ENCODE results near the gene MALRD1.

MALRD1 gene

GRCh38 chr10:19634163-19634562 is 585.6 kb downstream of the MALRD1 start:
- DNase-seq (ENCODE audit: low spot score) = no peak
- POLR2A ChIA-PET (ENCODE audit: low non-redundant PET) = no interaction called here
- TF ChIP-seq CTCF (conservative IDR thresholded peaks at IDR 0.05; ENCODE audit: low read depth) = no peak
- no peak overlapping the region for H3K27ac ChIP-seq
- CTCF ChIA-PET = interaction anchor here (0.7 kb wide), 1 partner anchor 55 kb away, joined by 3 read pairs; no protein-coding TSS in a partner anchor

- no peak for TF ChIP-seq CTCF (conservative IDR thresholded peaks at IDR 0.05; ENCODE audit: low read depth)
- ChIA-PET CTCF (no interaction called here), POLR2A (ENCODE audit: low non-redundant PET) (no interaction called here)
- H3K27ac ChIP-seq = no peak overlapping the region; the same call in 1 of the 2 replicates
- DNase-seq (ENCODE audit: low spot score) = peak; percentile 26
These were observed 589.7 kb downstream of the MALRD1 start for GRCh38 chr10:19638182-19638895.

- H3K27ac ChIP-seq = no peak overlapping the region
- CTCF ChIA-PET = no interaction called here
- POLR2A ChIA-PET (ENCODE audit: low non-redundant PET) = no interaction called here
- DNase-seq (ENCODE audit: low spot score) = no peak
- no peak for TF ChIP-seq CTCF (conservative IDR thresholded peaks at IDR 0.05; ENCODE audit: low read depth)
These were observed 590.3 kb downstream of the MALRD1 start for GRCh38 chr10:19638896-19639233.

GRCh38 chr10:19640566-19641263 is 592.1 kb downstream of the MALRD1 start:
- ChIA-PET CTCF (no interaction called here), POLR2A (ENCODE audit: low non-redundant PET) (no interaction called here)
- DNase-seq (ENCODE audit: low spot score) = no peak
- no peak for TF ChIP-seq CTCF (conservative IDR thresholded peaks at IDR 0.05; ENCODE audit: low read depth)
- H3K27ac ChIP-seq = no peak overlapping the region

GRCh38 chr10:19651549-19651948 is 602.9 kb downstream of the MALRD1 start:
- ChIA-PET POLR2A (ENCODE audit: low non-redundant PET) (no interaction called here), CTCF (no interaction called here)
- no peak for TF ChIP-seq CTCF (conservative IDR thresholded peaks at IDR 0.05; ENCODE audit: low read depth)
- no peak for DNase-seq (ENCODE audit: low spot score)
- peak overlapping the region; percentile 54; the same call in 1 of the 2 replicates for H3K27ac ChIP-seq

GRCh38 chr10:19652750-19653149 is 604.1 kb downstream of the MALRD1 start:
- no peak for TF ChIP-seq CTCF (conservative IDR thresholded peaks at IDR 0.05; ENCODE audit: low read depth)
- ChIA-PET POLR2A (ENCODE audit: low non-redundant PET) (no interaction called here), CTCF (no interaction called here)
- DNase-seq (ENCODE audit: low spot score) = no peak
- H3K27ac ChIP-seq = no peak overlapping the region
